NCI-H446 treated with DMSO at 0.1 percent for 48 hours (cell line): ENCODE data around the gene LAMA5.

Experiments
- DNase-seq: peaks from one replicate; lab custom pipeline; 2025; lab: John Stamatoyannopoulos, UW

Gene LAMA5, protein sequence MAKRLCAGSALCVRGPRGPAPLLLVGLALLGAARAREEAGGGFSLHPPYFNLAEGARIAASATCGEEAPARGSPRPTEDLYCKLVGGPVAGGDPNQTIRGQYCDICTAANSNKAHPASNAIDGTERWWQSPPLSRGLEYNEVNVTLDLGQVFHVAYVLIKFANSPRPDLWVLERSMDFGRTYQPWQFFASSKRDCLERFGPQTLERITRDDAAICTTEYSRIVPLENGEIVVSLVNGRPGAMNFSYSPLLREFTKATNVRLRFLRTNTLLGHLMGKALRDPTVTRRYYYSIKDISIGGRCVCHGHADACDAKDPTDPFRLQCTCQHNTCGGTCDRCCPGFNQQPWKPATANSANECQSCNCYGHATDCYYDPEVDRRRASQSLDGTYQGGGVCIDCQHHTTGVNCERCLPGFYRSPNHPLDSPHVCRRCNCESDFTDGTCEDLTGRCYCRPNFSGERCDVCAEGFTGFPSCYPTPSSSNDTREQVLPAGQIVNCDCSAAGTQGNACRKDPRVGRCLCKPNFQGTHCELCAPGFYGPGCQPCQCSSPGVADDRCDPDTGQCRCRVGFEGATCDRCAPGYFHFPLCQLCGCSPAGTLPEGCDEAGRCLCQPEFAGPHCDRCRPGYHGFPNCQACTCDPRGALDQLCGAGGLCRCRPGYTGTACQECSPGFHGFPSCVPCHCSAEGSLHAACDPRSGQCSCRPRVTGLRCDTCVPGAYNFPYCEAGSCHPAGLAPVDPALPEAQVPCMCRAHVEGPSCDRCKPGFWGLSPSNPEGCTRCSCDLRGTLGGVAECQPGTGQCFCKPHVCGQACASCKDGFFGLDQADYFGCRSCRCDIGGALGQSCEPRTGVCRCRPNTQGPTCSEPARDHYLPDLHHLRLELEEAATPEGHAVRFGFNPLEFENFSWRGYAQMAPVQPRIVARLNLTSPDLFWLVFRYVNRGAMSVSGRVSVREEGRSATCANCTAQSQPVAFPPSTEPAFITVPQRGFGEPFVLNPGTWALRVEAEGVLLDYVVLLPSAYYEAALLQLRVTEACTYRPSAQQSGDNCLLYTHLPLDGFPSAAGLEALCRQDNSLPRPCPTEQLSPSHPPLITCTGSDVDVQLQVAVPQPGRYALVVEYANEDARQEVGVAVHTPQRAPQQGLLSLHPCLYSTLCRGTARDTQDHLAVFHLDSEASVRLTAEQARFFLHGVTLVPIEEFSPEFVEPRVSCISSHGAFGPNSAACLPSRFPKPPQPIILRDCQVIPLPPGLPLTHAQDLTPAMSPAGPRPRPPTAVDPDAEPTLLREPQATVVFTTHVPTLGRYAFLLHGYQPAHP (N-terminal part only)

DNA sequence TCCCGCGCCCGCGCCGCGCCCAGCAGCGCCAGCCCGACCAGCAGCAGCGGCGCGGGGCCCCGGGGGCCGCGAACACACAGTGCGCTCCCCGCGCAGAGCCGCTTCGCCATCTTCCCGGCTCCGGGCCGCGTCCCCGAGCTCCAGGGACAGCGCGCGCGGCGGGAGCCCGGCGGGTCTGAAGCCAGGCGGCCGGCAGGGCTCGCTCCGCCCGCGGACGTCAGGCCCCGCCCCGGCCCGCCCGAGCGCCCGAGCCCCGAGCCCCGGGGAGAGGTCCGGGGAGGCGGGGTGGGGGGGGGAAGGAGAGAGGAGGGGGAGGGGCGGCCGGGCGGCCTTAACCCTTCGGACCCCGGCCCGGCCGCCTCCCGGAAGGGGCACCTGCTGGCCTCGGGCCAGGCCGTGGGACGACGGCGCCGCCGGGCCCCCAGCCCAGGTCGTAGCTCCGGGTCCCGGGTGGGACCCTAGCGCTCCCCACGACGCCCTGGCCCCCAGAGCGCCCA, at the start of gene LAMA5:
LAMA5 (minus strand) TSS at position 177 of the 497 bp plus-strand sequence; CDS start at position 110, 67 bp downstream.
- no peak for DNase-seq

DNA sequence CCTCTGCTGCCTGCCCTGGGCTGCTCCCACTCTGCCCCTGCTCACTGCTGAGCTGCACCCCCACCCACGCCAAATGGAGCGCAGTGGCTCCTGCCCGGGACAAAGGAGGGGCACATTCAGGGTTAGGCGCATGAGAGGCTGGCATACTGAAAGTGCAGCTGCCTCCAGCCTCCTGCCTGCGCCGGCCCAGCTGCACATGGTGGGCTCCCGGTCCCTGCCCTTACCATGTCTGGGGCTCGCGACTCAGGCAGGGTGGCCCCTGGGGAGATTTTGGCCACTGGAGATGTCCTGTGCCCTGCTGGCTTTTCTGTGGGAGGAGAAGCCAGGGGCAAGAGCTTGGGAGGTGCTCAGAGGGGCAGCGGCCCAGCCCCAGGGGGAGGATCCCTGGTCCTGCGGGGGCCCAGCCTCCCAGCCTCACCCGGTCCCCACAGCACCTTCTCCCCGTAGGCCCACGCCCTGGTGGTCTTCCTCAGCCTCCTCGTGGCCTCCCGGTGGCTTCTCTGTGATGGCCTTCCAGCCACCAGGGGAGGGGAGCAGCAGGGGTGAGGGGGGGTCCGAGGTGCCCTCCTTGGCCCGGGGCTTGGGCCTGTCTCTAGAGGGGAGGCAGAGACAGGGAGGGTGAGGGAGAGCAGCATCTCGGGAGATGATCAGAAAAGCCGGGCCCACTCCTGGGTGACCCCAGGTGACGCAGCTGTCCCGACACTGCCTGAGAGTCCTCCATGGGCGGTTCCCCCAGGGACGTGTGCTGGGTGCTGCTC, 48.4 kb upstream of the LAMA5 start:
- DNase-seq, result no peak

DNA sequence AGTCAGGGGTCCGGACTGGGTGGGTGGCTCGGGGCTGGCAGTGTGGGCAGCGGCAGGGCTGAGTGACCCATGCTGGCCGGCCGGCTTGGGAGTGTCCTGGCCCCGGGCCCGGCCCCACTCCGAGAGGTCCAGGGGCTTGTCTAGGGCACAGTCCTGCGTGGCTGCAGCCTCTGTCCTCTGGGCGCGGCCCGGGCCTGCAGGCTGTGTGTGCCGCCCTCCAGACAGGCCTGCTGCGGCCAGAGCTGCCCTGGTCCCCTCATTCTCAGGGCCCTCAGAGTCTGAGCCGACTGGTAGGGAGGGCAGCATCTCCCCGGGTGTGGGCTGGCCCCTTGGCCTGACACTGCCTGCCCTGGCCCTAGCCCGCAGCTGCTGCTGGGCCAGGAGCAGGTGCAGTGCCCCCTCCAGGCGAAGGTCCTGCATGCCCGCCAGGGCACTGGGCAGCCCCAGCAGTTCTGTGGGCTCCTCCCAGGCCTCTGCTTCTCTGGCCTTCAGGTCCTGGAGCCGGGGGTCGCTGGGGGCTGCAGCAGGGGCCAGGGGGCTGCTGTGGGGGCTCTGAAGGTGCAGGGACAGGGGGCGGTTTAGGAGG, 46.9 kb upstream of the LAMA5 start:
- no peak for DNase-seq

DNA sequence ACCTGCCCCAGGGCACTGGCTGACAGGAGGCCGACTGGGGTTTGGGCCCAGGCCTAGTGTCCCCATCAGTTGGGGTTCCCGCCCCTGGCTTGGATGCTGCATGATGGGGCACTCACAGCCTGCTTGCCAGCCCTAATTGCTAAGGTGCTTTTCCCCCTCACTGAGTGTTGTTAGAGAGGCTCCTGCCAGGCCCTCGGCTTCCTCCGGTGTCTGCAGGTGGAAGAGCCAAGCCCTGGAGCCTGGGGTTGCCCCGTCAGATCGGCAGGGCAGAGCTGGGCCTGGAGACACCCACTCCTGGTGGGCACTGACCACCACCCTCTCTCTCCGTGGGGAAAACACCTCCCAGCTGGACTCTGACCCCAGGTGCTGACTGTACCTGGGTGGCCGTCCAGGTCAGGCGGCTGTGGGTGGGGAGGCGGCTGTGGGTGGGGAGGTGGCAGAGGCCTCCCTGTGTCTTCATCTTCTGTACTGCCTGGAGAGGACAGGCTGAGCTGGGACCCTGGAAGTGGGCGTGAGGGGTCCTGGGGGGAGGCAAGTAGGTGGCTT, 46.0 kb upstream of the LAMA5 start:
- no peak for DNase-seq

DNA sequence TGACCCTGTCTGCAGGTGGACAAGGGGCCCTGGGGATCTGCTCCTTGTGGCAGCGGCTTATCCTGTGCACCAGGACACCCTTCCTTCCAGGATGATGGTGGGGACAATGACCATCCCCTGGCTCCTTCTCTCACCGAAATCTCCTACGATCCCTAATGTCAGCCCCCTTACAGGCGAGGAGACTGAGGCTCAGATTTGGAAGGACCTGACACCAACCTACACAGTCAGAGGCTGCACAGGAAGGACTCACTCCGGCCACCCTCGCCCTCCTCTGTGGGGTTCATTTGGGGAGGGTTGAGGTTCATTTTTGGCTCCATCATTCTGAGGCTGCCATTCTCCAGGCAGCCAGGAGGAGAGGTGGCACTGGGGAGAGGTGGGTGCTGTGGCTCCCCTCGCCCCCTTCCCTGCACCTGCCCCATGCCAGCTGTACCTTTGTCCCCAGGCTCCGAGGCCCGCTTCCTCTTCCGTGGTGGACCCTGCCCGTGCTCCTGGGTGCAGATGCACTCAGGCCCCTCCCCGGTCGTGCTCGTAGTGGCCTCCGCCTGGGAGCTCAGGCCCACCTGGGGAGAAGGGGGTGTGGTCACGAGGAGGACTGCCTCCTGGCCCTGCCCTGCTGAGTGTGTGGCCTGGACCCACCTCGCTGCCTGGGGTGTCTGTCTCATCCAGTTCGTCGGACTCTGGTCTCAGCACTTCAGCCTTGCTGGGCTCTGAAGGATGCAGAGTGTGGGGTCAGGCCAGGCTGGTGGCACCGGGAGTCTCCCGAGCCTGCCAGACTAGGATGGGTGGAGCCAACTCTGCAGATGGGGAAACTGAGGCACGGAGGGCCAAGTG, 45.3 kb upstream of the LAMA5 start:
- DNase-seq, result no peak

DNA sequence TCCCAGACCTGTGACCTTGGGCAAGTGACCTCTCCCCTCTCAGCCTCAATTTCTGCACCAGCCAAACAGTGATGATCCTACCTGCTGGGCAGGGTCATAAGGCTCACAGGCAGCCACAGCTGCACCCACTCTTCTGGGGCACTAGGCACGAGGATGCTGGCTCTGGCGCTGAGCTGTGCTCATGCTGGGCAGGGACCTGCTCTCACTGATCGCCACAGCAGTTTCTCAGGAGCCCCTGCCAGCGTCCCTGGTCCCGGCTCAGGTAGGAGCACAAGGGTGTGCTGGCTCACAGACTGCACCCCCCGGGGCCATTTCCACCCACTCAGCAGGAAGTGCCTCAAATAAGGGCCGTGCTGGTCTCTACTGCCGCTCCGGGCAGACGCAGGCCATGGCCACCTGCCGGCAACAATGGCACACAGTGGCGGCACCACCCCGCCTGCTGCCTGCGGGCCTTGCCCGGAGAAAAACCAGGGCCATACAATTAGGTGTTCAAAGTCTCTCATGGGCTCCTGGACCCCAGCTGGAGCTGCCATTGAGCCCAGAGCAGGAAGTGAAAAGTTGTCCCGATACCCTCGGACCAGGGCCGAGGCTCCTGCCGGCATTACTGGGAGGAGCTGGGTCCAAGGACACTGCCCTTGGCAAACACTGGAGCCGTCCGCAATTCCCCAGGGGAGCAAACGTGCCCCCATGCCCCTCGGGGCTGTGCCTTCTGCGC, 44.5 kb upstream of the LAMA5 start:
- no peak for DNase-seq

DNA sequence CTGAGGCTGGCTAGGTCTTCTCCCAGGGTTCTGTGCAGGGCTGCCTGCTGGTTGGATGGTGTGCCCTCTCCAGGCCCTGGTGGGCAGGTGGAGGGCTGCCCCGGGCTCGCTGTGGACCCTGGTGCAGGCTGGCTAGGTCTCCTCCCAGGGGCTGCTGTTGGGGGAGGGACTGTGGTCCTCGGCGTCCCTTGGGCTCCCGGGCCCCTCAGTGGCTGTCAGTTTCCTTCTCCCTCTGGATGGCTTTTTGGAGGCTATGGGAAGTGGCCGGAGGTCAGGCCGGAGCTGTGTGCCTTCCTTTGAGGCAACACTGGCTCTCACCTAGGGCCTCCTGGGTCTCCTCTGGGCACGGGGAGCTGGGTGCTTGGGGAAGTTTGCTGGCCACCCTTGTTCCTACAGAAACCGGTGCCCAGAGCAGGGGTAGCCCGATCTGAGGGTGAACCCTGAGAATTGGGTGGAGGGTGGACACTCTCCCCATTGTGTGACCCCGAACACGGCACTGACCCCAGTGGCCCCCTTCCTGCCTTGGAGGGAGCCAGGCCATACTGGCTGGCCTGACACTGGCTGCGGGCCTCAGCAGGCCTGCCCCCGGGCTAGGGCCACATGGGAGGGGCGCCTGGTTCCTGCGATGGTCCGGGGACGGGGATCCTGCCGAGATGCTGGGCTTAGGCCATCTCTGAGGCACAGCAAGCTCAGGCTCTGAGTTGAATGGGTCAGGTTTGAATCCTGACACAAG, 43.8 kb upstream of the LAMA5 start:
- no peak for DNase-seq

DNA sequence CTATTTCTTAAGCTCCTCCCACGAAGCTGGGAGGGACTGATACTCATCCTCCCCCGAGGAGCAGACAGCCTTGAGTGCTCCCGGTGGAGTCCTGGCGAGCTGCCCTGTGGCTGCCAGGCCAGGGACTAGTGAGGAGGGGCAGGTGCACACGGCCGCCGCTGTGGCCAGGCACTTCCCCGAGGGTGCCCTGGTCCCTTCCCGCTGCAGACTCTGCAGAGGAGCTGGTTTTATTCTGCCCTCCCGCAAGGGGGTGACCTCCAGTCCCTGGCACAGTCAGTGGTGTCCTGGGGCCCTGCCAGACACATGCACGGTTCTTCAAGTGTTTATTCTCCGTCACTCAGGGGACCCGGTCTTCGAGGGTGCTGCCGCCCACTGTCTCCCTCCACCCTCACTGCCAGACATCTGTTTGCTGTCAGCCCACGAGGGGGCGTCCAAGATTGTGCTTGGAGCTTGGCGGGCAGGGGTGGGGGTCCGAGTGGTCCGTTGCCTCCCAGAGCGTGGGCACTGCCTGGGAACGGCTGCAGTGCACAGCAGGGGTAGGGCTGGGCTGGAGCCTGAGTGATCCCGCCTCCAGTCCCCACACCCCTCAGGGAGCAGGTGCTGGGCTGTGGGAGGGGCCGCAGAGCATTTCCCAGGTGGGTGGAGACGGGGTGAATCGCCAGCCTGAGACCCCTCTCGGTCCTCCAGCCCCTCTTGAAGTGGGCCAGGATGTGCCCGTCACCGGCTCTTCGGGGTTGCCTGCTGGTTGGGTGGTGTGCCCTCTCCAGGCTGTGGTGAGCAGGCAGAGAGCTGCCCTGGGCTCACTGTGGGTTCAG, 43.0 kb upstream of the LAMA5 start:
- no peak for DNase-seq

DNA sequence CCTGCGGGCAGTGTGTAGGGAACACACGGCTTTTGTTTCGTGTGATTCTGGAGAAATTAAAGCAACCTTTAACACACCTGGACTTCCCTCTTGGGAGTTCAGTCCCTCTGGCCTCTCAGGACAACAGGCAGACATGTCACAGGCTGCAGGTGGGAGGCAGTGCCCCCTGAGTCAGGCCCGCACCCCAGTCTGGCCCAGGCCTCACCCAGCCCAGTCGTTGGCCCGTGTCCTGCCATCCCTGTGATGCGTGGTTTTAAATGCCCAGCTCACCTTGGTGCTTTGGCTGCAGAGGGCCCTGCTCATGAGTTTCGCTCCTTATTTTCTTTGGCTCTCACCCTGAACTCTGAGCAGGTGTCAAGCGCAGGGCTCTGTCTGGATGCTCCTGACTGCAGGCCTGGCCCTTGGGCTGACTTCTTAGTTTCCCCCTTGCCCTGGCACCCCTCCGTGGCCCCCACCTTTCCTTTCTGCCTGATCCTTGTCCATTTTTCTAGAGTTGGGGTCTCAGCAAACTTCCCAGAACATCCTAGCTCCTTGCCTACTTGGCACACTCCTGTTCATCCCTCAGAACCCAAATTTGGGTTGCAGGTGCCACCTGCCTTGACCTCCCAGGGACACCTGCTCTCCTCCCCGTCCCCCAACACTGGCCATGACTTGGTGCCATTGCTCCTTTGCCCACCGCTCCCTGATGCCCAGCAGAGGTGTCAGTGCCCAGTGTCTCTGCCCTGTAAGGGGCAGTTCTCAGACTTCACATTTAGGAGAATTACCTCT, 42.2 kb upstream of the LAMA5 start:
- DNase-seq, result no peak

DNA sequence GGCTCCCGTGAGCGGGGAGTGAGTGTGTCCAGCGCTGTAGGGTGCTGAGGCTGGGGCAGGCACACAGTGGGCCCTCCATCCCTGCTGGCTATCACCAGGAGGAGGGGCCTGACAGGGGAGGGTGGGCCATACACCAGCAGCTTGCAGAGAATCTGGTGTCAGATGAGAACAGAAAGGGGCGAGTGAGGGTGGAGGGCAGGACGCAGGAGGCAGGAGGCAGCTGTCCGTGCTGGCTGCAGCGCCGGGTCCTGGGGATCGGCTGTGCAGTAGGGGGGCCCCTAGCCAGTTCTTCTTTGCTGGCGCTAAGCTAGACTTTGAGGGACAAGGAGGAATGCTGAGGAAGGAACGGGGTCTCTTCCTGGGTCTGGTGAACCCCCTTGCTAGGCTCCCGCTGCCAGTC, 41.5 kb upstream of the LAMA5 start:
- DNase-seq, result no peak

DNA sequence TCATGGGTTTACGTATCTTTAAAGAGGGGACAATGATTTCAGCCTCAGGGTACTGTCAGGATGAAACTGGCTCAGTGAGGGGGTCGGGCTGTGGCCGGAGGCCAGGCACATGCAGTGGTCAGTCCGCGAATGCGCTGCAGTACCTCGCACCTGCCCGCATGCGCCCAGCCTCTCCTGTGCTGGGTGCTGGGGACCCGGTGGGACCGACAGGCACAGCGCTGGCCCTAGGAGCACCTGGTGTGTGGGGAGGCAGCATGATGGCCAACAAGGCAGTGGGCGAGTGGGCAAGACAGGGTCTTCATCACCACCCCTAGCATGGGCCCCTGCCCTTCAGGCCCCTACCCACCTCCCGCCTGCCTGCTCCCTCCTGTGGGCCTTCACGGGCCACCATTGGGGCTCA, 40.9 kb upstream of the LAMA5 start:
- DNase-seq, result no peak

DNA sequence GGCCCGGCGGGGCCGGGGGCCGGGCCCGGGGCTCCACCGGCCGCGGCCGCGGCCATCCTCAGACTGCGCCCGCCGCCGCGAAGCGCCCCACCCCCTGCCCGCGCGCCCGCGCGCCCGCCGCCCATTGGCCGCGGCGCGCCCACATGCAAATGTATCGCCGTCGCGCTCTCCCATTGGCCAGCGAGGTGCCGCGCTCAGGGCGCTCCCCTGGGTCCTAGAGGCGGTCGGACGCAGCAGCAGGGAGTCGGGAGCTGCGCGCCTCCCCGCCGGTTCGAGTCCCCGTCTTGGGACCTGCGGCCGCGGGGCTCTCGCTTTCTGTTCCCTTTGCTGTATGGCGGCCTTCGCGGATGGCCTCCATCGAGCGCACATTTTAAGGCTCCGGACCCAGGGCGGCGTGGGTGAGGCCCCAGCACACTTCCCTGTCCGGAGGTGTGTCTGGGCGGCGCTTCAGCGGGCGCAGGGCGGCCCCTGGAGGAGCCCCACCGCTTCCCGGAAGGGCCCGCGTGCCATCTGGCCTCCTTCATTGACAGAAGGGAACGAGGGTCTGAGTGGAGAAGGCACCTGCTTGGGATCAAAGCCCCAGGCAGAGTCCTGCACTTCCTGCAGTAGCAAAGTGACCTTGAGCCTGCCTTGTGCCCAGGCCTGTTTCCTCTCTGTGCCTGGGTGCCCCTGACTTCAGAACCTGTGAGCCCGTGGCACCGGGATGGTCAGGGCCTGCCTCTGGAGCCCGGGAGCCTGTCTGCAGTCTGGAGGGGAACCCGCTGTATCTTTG, 40.3 kb upstream of the LAMA5 start, which contains the start of gene CABLES2:
CABLES2 (minus strand) TSS at position 65 of the 772 bp plus-strand sequence; CDS start at position 56, 9 bp downstream.
- peak; percentile 73 for DNase-seq

DNA sequence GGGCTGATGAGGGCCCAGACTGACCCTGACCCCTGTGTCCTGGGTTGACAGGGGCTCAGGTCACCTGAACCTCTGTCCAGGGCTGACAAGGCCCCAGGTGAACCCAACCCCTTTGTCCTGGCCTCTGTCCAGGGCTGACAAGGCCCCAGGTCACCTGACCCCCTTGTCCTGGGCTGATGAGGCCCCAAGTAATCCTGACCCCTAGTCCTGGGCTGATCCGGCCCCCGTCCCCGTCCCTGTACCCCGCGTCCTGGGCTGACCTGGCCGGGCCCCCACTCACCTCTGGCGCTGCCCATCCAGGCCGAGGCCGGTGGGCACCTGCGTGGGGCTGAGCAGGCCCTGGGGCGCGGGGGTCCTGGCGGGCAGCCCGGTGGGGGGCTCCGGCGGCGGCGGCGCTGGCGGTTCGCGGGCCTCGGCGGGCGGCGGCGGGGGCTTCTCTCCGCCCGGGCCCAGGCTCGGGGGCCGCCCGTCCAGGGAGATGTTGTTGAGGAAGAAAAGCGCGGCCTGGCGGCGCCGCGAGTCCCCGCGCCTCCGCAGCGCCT, 39.6 kb upstream of the LAMA5 start:
- DNase-seq, result no peak

DNA sequence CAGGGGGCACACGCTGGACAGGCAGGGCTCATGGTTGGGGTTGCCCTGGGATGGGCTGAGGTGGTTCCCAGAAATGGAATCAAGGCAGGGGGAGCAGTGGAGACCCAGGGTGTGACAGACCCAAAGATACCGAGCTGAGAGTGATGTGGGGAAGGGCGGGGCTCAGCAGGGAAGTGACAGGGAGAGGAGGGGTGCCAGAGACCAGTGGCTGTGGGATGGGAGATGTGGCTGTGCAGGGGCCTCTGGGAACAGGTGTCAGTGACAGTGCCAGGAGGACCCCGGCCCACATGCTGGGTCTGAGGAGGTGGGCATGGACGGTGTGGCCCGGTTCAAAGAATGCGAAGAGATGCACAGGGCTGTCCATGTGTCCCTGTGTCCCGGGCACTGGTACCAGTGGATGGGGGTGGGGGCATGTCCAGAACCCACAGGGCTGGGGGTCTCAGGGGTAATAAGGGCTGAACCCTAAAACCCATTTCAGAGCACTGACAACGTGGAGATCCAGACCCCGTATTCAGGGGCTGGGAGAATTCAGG, 38.9 kb upstream of the LAMA5 start:
- no peak for DNase-seq
